Neural progenitor cell (in vitro differentiated cells): ENCODE results near the gene OR8H3.

Experiments used
- EZH2phosphoT487 ChIP-seq: fragments of 200-600 bp; sonication (generic); IDR thresholded peaks from 2 replicates; pipeline ENCODE4 v1.6.1; 2017; ENCODE audit warnings: antibody characterized with exemption
- TF ChIP-seq, protein P1 (sequence below): fragments of 200-600 bp; sonication (generic); IDR thresholded peaks from 2 replicates; pipeline ENCODE4 v1.5.1; 2017; ENCODE audit warnings: antibody characterized with exemption, mild to moderate bottlenecking

DNA sequence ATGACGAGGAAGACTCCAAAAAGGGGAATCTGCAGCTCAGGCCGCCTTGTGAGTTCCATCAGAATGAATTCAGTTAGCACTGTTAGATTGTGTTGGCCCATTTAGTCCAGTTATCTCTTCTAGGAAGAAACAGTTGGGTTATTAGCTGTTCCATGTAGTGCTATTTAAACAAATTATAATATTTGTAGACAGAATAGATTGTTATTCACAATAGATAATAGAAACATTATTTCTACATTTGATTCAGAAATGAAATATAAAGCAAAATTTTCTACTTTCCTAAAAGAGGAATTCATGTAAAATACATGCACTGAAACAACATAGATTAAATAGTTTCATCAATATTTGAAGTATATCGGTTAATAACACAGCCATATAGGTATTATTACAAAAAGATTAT, 38.0 kb downstream of the OR8H3 start, which contains the start of gene OR8K5:
- TF ChIP-seq, protein P1, sequence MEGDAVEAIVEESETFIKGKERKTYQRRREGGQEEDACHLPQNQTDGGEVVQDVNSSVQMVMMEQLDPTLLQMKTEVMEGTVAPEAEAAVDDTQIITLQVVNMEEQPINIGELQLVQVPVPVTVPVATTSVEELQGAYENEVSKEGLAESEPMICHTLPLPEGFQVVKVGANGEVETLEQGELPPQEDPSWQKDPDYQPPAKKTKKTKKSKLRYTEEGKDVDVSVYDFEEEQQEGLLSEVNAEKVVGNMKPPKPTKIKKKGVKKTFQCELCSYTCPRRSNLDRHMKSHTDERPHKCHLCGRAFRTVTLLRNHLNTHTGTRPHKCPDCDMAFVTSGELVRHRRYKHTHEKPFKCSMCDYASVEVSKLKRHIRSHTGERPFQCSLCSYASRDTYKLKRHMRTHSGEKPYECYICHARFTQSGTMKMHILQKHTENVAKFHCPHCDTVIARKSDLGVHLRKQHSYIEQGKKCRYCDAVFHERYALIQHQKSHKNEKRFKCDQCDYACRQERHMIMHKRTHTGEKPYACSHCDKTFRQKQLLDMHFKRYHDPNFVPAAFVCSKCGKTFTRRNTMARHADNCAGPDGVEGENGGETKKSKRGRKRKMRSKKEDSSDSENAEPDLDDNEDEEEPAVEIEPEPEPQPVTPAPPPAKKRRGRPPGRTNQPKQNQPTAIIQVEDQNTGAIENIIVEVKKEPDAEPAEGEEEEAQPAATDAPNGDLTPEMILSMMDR: no peak
- TF ChIP-seq EZH2phosphoT487: no peak
